H1 (cell line): ENCODE data around the gene GLIPR2. TPM values are rescaled to one million over a fixed set of nuclear protein-coding genes. Genes with fewer than 3 reads are reported as not detected.

ENCODE experiments used
- CTCF ChIA-PET: fragments of 300-600 bp; sonication (Branson Sonifier 250); formaldehyde crosslinking; loops from one replicate; lab custom pipeline; 2021; ENCODE audit not compliant: partially characterized antibody; lab: Charles Lee
- POLR2A ChIA-PET: fragments of 300-600 bp; sonication (Branson Sonifier 250); formaldehyde crosslinking; loops from one replicate; lab custom pipeline; 2021; ENCODE audit warnings: inconsistent platforms; ENCODE audit not compliant: partially characterized antibody; lab: Charles Lee
- DNase-seq, 2 experiments: peaks; one replicate each; pipeline versions ENCODE4 v3.0.0 to v3.0.0-alpha.2; 2010 to 2022; ENCODE audit warnings: low spot score in 2 of 2, low read depth in 1 of 2, mixed read lengths in 1 of 2
- FAIRE-seq: peaks from 2 replicates; lab custom pipeline; 2011; peaks lifted over from hg19 to GRCh38; lab: Jason Lieb, UNC
- H2AFZ ChIP-seq: 2 replicates; pipeline ENCODE4 v1.8.1; 2012; ENCODE audit warnings: low read length, inconsistent platforms
- H2AK5ac ChIP-seq: 2 replicates; pipeline ENCODE4 v1.6.1; 2013; ENCODE audit warnings: low read depth, low read length
- H2BK120ac ChIP-seq: replicated peaks from 2 replicates; pipeline ENCODE3; 2013; ENCODE audit warnings: low read depth, low read length, inconsistent platforms
- H2BK12ac ChIP-seq: 2 replicates; pipeline ENCODE4 v1.6.1; 2013; ENCODE audit warnings: low read depth, low read length
- H2BK15ac ChIP-seq: 2 replicates; pipeline ENCODE4 v1.6.1; 2013; ENCODE audit warnings: low read length
- H2BK20ac ChIP-seq: 2 replicates; pipeline ENCODE4 v1.6.1; 2013; ENCODE audit warnings: low read length
- H2BK5ac ChIP-seq: 2 replicates; pipeline ENCODE4 v1.6.1; 2013; ENCODE audit warnings: low read depth, low read length
- H3K14ac ChIP-seq: 2 replicates; pipeline ENCODE4 v1.6.1; 2013; ENCODE audit warnings: inconsistent platforms; ENCODE audit not compliant: insufficient read length
- H3K18ac ChIP-seq: 2 replicates; pipeline ENCODE4 v1.6.1; 2013; ENCODE audit warnings: low read length; ENCODE audit errors: extremely low read depth
- H3K23ac ChIP-seq: 2 replicates; pipeline ENCODE4 v1.6.1; 2013; ENCODE audit warnings: inconsistent platforms; ENCODE audit not compliant: insufficient read length
- H3K23me2 ChIP-seq: 2 replicates; pipeline ENCODE4 v1.6.1; 2013; ENCODE audit warnings: low read depth, low read length
- H3K27ac ChIP-seq: 2 replicates; pipeline ENCODE4 v1.6.1; 2011; ENCODE audit warnings: low read depth, low read length, inconsistent platforms
- H3K27me3 ChIP-seq, 4 experiments: replicated peaks in 1 of 4; 1 replicate in 1 of 4; 2 replicates in 3 of 4; pipeline versions ENCODE4 v1.6.1 to v1.8.1; 2011 to 2013; ENCODE audit warnings: low read length in 3 of 4, mild to moderate bottlenecking in 3 of 4, inconsistent platforms in 2 of 4, mixed read lengths in 2 of 4, moderate library complexity in 1 of 4; ENCODE audit not compliant: control insufficient read depth in 3 of 4, insufficient read depth in 3 of 4; ENCODE audit errors: extremely low read depth in 1 of 4
- H3K36me3 ChIP-seq, 4 experiments: 2 replicates each; pipeline versions ENCODE4 v1.6.1 to v1.8.1; 2011 to 2013; ENCODE audit warnings: mild to moderate bottlenecking in 4 of 4, low read length in 3 of 4, moderate library complexity in 2 of 4, control low read depth in 1 of 4, inconsistent platforms in 1 of 4; ENCODE audit not compliant: insufficient read depth in 4 of 4, control insufficient read depth in 2 of 4
- H3K4ac ChIP-seq: replicated peaks from 2 replicates; pipeline ENCODE3; 2013; ENCODE audit warnings: low read length, low read depth, mixed read lengths, inconsistent platforms; ENCODE audit not compliant: insufficient read length
- H3K4me1 ChIP-seq, 4 experiments: replicated peaks in 1 of 4; 1 replicate in 1 of 4; 2 replicates in 3 of 4; pipeline versions ENCODE4 v1.6.1 to v1.8.1; 2011 to 2013; ENCODE audit warnings: low read length in 3 of 4, inconsistent platforms in 2 of 4, mixed read lengths in 1 of 4; ENCODE audit not compliant: insufficient read depth in 4 of 4, control insufficient read depth in 3 of 4
- H3K4me2 ChIP-seq, 2 experiments: 2 replicates each; pipeline versions ENCODE4 v1.6.1 to v1.8.1; 2011 to 2013; ENCODE audit warnings: low read depth in 2 of 2, low read length in 2 of 2, control low read depth in 1 of 2, inconsistent platforms in 1 of 2, mild to moderate bottlenecking in 1 of 2; ENCODE audit not compliant: insufficient read depth in 1 of 2
- H3K4me3 ChIP-seq, 4 experiments: fragments of 200-600, 300-600 bp in 1 of 4; sonication (generic), shearing (Covaris generic), sonication (Bioruptor Twin) in 1 of 4; 2 replicates each; pipeline versions ENCODE4 v1.5.1 to v1.8.1; 2011 to 2016; ENCODE audit warnings: low read length in 4 of 4, low read depth in 3 of 4, control low read depth in 2 of 4, inconsistent platforms in 2 of 4, mild to moderate bottlenecking in 2 of 4, mixed read lengths in 1 of 4, moderate library complexity in 1 of 4; ENCODE audit not compliant: insufficient read depth in 2 of 4; ENCODE audit errors: extremely low read depth in 1 of 4
- H3K56ac ChIP-seq: replicated peaks from 2 replicates; pipeline ENCODE3; 2013; ENCODE audit warnings: low read depth, mild to moderate bottlenecking, mixed read lengths, low read length, inconsistent platforms; ENCODE audit not compliant: insufficient read length
- H3K79me1 ChIP-seq: 2 replicates; pipeline ENCODE4 v1.6.1; 2013; ENCODE audit warnings: low read depth, low read length, control low read depth
- H3K79me2 ChIP-seq, 2 experiments: 2 replicates each; pipeline versions ENCODE4 v1.6.1 to v1.8.1; 2012 to 2013; ENCODE audit warnings: low read length in 2 of 2, mild to moderate bottlenecking in 2 of 2, inconsistent platforms in 1 of 2; ENCODE audit not compliant: insufficient read depth in 2 of 2, control insufficient read depth in 1 of 2
- H3K9ac ChIP-seq, 4 experiments: replicated peaks in 1 of 4; 1 replicate in 1 of 4; 2 replicates in 3 of 4; pipeline versions ENCODE4 v1.6.1 to v1.8.1; 2011 to 2013; ENCODE audit warnings: low read depth in 3 of 4, low read length in 3 of 4, control low read depth in 2 of 4, mild to moderate bottlenecking in 2 of 4, moderate library complexity in 2 of 4, inconsistent platforms in 1 of 4; ENCODE audit errors: extremely low read depth in 1 of 4
- H3K9me3 ChIP-seq, 2 experiments: 2 replicates each; pipeline versions ENCODE4 v1.6.1 to v1.8.1; 2012 to 2013; ENCODE audit warnings: mild to moderate bottlenecking in 2 of 2, moderate library complexity in 2 of 2, control low read depth in 1 of 2, inconsistent platforms in 1 of 2, low read depth in 1 of 2, low read length in 1 of 2, mixed read lengths in 1 of 2; ENCODE audit not compliant: insufficient read depth in 2 of 2
- H4K20me1 ChIP-seq, 2 experiments: replicated peaks in 1 of 2; 2 replicates each; pipeline versions ENCODE3 to v1.8.1; 2011 to 2013; ENCODE audit warnings: inconsistent platforms in 2 of 2, low read length in 2 of 2, mild to moderate bottlenecking in 1 of 2; ENCODE audit not compliant: insufficient read depth in 2 of 2, control insufficient read depth in 1 of 2
- H4K5ac ChIP-seq: 2 replicates; pipeline ENCODE4 v1.6.1; 2013; ENCODE audit warnings: low read length, low read depth, mixed read lengths, inconsistent platforms; ENCODE audit not compliant: insufficient read length
- H4K8ac ChIP-seq: 2 replicates; pipeline ENCODE4 v1.8.0; 2013; ENCODE audit warnings: mild to moderate bottlenecking, moderate library complexity, low read length, inconsistent platforms; ENCODE audit not compliant: insufficient read depth; ENCODE audit errors: extremely low read depth
- H4K91ac ChIP-seq: replicated peaks from 2 replicates; pipeline ENCODE3; 2013; ENCODE audit warnings: low read length, mixed read lengths, inconsistent platforms; ENCODE audit not compliant: insufficient read length
- ASH2L ChIP-seq: fragments of 200-600, 300-600 bp; sonication (generic); IDR thresholded peaks from one replicate; pipeline ENCODE4 v1.7.1; 2017; ENCODE audit warnings: low read length
- FOSL1 ChIP-seq: IDR thresholded peaks from 2 replicates; pipeline ENCODE4 v1.6.1; 2011; ENCODE audit warnings: mild to moderate bottlenecking, low read depth, low read length, moderate library complexity; ENCODE audit not compliant: insufficient read depth
- KDM4A ChIP-seq: IDR thresholded peaks from one replicate; pipeline ENCODE4 v1.7.1; 2012; ENCODE audit warnings: low read depth, mild to moderate bottlenecking, moderate library complexity, low read length, inconsistent platforms; ENCODE audit not compliant: severe bottlenecking
- MAX ChIP-seq: IDR thresholded peaks from 2 replicates; pipeline ENCODE4 v1.6.1; 2012; ENCODE audit warnings: inconsistent platforms
- NANOG ChIP-seq: IDR thresholded peaks from 2 replicates; pipeline ENCODE4 v1.6.1; 2011; ENCODE audit warnings: low read length, low read depth, mild to moderate bottlenecking, inconsistent platforms; ENCODE audit not compliant: insufficient read depth, poor library complexity, severe bottlenecking
- POU5F1 ChIP-seq: IDR thresholded peaks from 2 replicates; pipeline ENCODE4 v1.6.1; 2011; ENCODE audit warnings: low read depth, mild to moderate bottlenecking, low read length, moderate library complexity
- RAD21 ChIP-seq, 2 experiments: IDR thresholded peaks in 1 of 2; conservative IDR thresholded peaks in 1 of 2; 2 replicates each; pipeline ENCODE4 v1.6.1; 2011; ENCODE audit warnings: low read depth in 2 of 2, low read length in 2 of 2, improper control_type of control experiment in 1 of 2, inconsistent platforms in 1 of 2, mild to moderate bottlenecking in 1 of 2, moderate library complexity in 1 of 2
- SP4 ChIP-seq: IDR thresholded peaks from 2 replicates; pipeline ENCODE4 v1.6.1; 2012; ENCODE audit warnings: low read length, inconsistent platforms
- SRF ChIP-seq: IDR thresholded peaks from 2 replicates; pipeline ENCODE4 v1.6.1; 2011; ENCODE audit warnings: mild to moderate bottlenecking, low read depth, low read length, moderate library complexity
- TAF7 ChIP-seq: optimal IDR thresholded peaks from 2 replicates; pipeline ENCODE3; 2011; ENCODE audit warnings: low read depth, mild to moderate bottlenecking, inconsistent platforms, low read length, moderate library complexity, borderline replicate concordance
- WGBS, 2 experiments: shearing (Covaris generic) in 1 of 2; methylation state at CpG; one replicate each; pipeline versions ENCODE4 v1.1.6 to v1.1.7; 2013 to 2015; ENCODE audit warnings: low lambda C conversion rate in 2 of 2, mixed read lengths in 2 of 2, inconsistent platforms in 1 of 2, low coverage in 1 of 2, missing lambda C conversion rate in 1 of 2; ENCODE audit not compliant: insufficient replicate concordance in 2 of 2, insufficient coverage in 1 of 2, insufficient read length in 1 of 2; ENCODE audit errors: extremely low coverage in 1 of 2, missing lambda C conversion rate in 1 of 2; 5-methylcytosine and 5-hydroxymethylcytosine counted together
- polyA plus RNA-seq, 7 experiments: library from polyadenylated mRNA; depleted of rRNA in 3 of 7; stranded (reverse) in 5 of 7; unstranded in 2 of 7; fragments of >200 nt in 5 of 7; fragments of 200-250 nt in 2 of 7; gene quantifications; 1 replicate in 5 of 7; 2 replicates in 1 of 7; 4 replicates in 1 of 7; pipeline versions ENCODE4 v1.2.1 to v1.2.3, GENCODE V29; 2011 to 2013; ENCODE audit warnings: missing spikeins in 2 of 7, mixed read lengths in 2 of 7
- total RNA-seq: library from RNA; stranded (reverse); fragmentation: NEBNext Ultra II Directional; extraction: Animal tissue kit (Norgen Biotek cat#: 25700); gene quantifications from 2 replicates; pipeline ENCODE4 v1.2.1, GENCODE V29; 2021
- TF ChIP-seq, protein P1 (sequence below), 3 experiments: IDR thresholded peaks; 1 replicate in 2 of 3; 2 replicates in 1 of 3; pipeline versions ENCODE4 v1.5.1 to v1.6.1; 2011; ENCODE audit warnings: low read length in 3 of 3, mild to moderate bottlenecking in 3 of 3, inconsistent platforms in 2 of 3, low read depth in 1 of 3, moderate library complexity in 1 of 3; ENCODE audit not compliant: insufficient read depth in 1 of 3; ENCODE audit errors: control extremely low read depth in 1 of 3

Gene GLIPR2
- total and polyA plus RNA-seq, 2 of the 8 experiments (the other 6 are each of a cell fraction or from before 2014, with no cell fraction given) = 7.9 to 12.0 TPM

DNA sequence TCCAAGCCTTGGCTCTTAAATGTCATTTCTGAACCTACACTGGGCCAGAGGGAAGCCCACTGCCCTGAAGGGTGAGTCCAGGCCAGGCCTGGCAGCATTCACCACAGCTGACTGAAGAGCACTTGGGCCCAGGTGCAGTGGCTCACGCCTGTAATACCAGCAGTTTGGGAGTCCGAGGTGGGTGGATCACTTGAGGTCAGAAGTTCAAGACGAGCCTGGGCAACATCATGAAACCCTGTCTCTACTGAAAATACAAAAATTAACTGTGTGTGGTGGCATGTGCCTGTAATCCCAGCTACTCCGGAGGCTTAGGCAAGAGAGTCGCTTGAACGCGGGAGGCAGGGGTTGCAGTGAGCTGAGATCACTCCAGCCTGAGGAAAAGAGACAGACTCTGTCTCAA is 37.7 kb downstream of the GLIPR2 start:
- H2BK120ac ChIP-seq = no peak overlapping the region
- H3K4me3 ChIP-seq = no peak overlapping the region
- ChIA-PET POLR2A (interaction anchor here (1.0 kb wide), 1 partner anchor 73 kb away, joined by 3 read pairs; no protein-coding TSS in a partner anchor), CTCF (interaction anchor here (0.6 to 1.6 kb wide), 4 partner anchors 72 to 147 kb away, joined by 3 to 7 read pairs (median 3); no protein-coding TSS in a partner anchor)
- no peak overlapping the region for H3K56ac ChIP-seq
- H3K79me2 ChIP-seq = no peaks in the 10 kb centered on the region
- no peak overlapping the region for H3K23ac ChIP-seq
- 93% methylated on average over 7 of the region's 7 CpGs; no CpG with 5 or more reads in 1 of the 2 experiments for WGBS, 2 experiments
- no peaks in the 10 kb centered on the region for H3K27me3 ChIP-seq
- H3K79me1 ChIP-seq = no peaks in the 10 kb centered on the region
- no peak overlapping the region for H4K8ac ChIP-seq
- H2BK20ac ChIP-seq = no peak overlapping the region
- H3K4ac ChIP-seq = no peak overlapping the region
- no peak overlapping the region for H3K9ac ChIP-seq
- no peaks in the 10 kb centered on the region for H3K9me3 ChIP-seq
- H4K5ac ChIP-seq = no peak overlapping the region
- FAIRE-seq (no peak), DNase-seq (no peak)
- no peak overlapping the region for H2AFZ ChIP-seq
- H3K18ac ChIP-seq = no peak overlapping the region
- H3K14ac ChIP-seq = no peak overlapping the region
- H3K4me1 ChIP-seq = no peaks in the 10 kb centered on the region
- H2BK12ac ChIP-seq = no peak overlapping the region
- no peak overlapping the region for H4K91ac ChIP-seq
- H4K20me1 ChIP-seq = no peaks in the 10 kb centered on the region
- H2BK5ac ChIP-seq = no peak overlapping the region
- H3K4me2 ChIP-seq = no peak overlapping the region
- no peak overlapping the region for H2BK15ac ChIP-seq
- H3K23me2 ChIP-seq = no peaks in the 10 kb centered on the region
- H2AK5ac ChIP-seq = no peak overlapping the region
- H3K36me3 ChIP-seq = no peaks in the 10 kb centered on the region
- H3K27ac ChIP-seq = no peak overlapping the region
- TF ChIP-seq SRF (no peak), ASH2L (no peak), NANOG (no peak), RAD21 (IDR thresholded peaks at IDR 0.05 in 1 of 2, conservative IDR thresholded peaks at IDR 0.05 in 1 of 2; ENCODE audit: low read depth in 2 of 2, low read length in 2 of 2) (no peak), KDM4A (no peak), TAF7 (no peak), SP4 (no peak), MAX (no peak), POU5F1 (no peak), FOSL1 (no peak)
- TF ChIP-seq, protein P1, sequence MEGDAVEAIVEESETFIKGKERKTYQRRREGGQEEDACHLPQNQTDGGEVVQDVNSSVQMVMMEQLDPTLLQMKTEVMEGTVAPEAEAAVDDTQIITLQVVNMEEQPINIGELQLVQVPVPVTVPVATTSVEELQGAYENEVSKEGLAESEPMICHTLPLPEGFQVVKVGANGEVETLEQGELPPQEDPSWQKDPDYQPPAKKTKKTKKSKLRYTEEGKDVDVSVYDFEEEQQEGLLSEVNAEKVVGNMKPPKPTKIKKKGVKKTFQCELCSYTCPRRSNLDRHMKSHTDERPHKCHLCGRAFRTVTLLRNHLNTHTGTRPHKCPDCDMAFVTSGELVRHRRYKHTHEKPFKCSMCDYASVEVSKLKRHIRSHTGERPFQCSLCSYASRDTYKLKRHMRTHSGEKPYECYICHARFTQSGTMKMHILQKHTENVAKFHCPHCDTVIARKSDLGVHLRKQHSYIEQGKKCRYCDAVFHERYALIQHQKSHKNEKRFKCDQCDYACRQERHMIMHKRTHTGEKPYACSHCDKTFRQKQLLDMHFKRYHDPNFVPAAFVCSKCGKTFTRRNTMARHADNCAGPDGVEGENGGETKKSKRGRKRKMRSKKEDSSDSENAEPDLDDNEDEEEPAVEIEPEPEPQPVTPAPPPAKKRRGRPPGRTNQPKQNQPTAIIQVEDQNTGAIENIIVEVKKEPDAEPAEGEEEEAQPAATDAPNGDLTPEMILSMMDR (IDR thresholded peaks at IDR 0.05; ENCODE audit: control extremely low read depth in 1 of 3, insufficient read depth in 1 of 3, low read depth in 1 of 3, low read length in 3 of 3) = no peak
